ENCODE measurements around the gene DMBT1.

Gene DMBT1

DNA sequence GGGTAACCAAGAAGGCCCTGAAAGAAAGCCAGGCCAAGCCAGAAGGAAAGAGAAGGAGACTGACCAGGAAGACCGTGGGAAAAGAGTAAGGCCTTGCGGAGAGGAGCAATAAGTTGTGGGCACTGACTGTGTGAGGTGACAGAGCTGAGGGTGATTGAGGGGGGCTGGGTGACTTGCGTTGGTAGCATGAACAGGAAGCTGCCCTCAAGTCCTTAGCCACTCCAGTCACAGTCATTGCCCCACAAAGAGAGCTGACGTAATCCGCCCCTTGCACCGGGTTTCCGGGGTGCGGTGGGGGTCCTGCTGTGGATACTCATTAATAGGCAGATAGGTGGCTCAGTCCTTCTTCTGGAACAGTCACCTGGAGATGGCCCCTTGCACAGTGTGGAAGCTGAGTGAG is 16.1 kb upstream of the DMBT1 start:
- TF ChIP-seq, protein P1, sequence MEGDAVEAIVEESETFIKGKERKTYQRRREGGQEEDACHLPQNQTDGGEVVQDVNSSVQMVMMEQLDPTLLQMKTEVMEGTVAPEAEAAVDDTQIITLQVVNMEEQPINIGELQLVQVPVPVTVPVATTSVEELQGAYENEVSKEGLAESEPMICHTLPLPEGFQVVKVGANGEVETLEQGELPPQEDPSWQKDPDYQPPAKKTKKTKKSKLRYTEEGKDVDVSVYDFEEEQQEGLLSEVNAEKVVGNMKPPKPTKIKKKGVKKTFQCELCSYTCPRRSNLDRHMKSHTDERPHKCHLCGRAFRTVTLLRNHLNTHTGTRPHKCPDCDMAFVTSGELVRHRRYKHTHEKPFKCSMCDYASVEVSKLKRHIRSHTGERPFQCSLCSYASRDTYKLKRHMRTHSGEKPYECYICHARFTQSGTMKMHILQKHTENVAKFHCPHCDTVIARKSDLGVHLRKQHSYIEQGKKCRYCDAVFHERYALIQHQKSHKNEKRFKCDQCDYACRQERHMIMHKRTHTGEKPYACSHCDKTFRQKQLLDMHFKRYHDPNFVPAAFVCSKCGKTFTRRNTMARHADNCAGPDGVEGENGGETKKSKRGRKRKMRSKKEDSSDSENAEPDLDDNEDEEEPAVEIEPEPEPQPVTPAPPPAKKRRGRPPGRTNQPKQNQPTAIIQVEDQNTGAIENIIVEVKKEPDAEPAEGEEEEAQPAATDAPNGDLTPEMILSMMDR (IDR thresholded peaks at IDR 0.05; ENCODE audit: extremely low read depth, insufficient read depth, missing control alignments): no peak
- no peak for DNase-seq (ENCODE audit: low spot score)
- in situ Hi-C loops (cut with MboI; ENCODE audit: low pct_unique_long_range_greater_than_20kb, low sequenced_read_pairs, unreplicated experiment): no loop called here

DNA sequence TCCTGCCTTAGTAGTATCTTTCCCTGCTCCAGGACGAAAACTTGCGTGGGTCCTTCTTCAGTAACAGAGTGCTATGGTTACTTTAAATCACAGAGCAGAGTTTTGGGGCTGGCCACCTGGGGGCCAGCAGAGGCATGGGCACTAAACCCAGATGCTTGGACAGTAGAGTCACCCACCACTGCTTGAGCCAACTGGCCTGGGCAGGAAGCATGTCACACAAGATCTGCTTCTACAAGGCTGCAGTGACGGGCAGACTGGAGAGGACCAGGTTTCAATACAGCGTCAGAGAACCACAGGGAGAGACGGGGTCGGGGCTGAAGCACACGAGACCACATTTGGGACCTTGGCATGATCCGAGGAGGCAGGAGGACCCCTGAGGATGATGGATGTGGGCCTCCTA is 14.3 kb upstream of the DMBT1 start:
- no peak for DNase-seq (ENCODE audit: low spot score)
- in situ Hi-C loops (cut with MboI; ENCODE audit: low pct_unique_long_range_greater_than_20kb, low sequenced_read_pairs, unreplicated experiment): no loop called here
- TF ChIP-seq, protein P1 (IDR thresholded peaks at IDR 0.05; ENCODE audit: extremely low read depth, insufficient read depth, missing control alignments): no peak

DNA sequence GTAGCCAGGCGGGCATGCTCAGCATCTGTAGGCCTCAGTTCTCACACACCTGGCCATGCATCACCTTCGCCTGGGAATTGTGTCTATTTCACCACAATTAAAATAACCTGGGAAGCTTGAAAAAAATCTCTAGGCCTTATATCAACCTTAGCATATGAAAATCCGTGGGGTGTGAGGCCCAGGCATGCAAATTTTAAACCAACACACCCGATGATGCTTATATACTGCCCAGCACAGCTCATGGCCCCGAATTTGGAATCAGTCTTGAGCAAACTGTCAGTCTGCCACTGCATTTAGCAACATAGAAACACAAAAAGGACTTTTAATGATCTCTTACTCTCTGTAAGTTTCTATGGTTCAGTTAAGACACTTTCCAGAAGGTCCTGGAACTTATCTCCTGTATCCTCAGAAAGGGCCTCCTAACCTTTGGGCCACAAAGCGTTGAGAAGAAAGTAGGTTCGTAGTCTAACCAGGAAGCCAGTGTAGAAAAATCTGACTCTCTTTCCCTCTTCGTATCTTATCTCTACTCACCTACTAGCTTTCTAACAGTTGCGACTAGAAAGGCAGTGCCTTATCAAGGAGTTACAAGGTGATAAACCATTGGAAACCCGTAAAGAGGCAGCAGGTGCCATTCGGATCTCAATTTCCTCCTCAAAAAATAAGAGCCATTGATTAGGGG is 12.0 kb upstream of the DMBT1 start:
- DNase-seq (ENCODE audit: low spot score): no peak
- TF ChIP-seq, protein P1 (IDR thresholded peaks at IDR 0.05; ENCODE audit: extremely low read depth, insufficient read depth, missing control alignments): no peak
- in situ Hi-C loops (cut with MboI; ENCODE audit: low pct_unique_long_range_greater_than_20kb, low sequenced_read_pairs, unreplicated experiment): no loop called here

DNA sequence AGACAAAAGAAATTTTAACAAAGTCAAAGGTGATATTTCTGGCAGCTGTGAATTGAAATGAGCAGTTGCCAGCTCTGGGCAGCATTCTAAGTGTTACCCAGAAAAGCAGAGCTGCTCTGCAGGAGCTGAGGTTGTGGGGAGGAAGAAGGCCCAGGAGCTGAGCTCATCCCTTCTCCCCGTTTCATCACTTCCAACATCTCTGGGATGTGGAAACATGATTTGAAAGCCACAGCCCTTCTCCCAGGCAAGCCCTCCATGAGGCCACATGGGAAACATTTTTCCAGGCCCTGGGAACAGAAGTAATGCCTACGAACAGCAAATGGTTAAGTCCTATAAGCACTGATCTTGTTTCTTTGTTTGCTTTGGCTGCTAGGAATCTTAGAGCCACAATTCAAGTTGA is 10.9 kb upstream of the DMBT1 start:
- no peak for DNase-seq (ENCODE audit: low spot score)
- in situ Hi-C loops (cut with MboI; ENCODE audit: low pct_unique_long_range_greater_than_20kb, low sequenced_read_pairs, unreplicated experiment): loop anchor here (25.0 kb wide), 1 partner anchor 262 kb away; no protein-coding TSS in a partner anchor
- TF ChIP-seq, protein P1 (IDR thresholded peaks at IDR 0.05; ENCODE audit: extremely low read depth, insufficient read depth, missing control alignments): no peak

DNA sequence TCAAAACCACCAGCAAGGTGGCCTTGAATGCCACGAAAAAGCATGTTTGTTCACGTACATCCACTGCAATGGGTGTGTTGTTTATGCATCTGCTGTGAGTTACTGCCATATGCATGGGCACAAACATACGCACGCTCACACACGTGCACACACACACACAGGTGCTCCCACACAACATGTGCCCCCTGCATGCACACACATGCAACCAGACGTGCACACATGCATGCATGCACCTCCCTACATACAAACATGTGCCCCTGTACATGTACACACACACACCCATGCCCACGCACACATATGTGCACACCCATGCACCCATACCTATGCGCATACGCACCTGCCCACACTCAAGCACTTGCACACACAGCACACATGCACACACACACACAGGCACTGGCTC is 10.1 kb upstream of the DMBT1 start:
- TF ChIP-seq, protein P1 (IDR thresholded peaks at IDR 0.05; ENCODE audit: extremely low read depth, insufficient read depth, missing control alignments): no peak
- in situ Hi-C loops (cut with MboI; ENCODE audit: low pct_unique_long_range_greater_than_20kb, low sequenced_read_pairs, unreplicated experiment): loop anchor here (25.0 kb wide), 1 partner anchor 263 kb away; no protein-coding TSS in a partner anchor
- DNase-seq (ENCODE audit: low spot score): no peak

DNA sequence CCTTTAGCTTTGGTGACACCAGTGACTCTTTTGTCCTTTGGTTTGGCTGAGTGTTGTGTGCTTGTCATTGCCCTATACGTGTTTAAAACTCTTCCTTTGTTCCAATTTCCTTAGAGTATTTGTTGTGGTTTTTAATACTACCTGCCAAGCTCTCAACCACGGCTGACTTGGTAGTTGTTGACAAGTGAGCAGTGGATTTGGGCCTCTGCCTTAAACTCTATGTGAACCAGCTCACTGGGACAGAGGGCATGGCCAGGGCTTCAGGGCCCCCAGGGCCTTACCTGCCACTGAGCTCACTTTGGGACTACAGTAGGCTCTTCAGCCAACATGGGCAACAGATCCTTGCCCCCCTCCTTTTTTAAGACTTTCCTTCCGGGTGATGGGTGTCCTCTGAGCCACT is 9.6 kb upstream of the DMBT1 start:
- in situ Hi-C loops (cut with MboI; ENCODE audit: low pct_unique_long_range_greater_than_20kb, low sequenced_read_pairs, unreplicated experiment): loop anchor here (25.0 kb wide), 1 partner anchor 264 kb away; no protein-coding TSS in a partner anchor
- DNase-seq (ENCODE audit: low spot score): no peak
- TF ChIP-seq, protein P1 (IDR thresholded peaks at IDR 0.05; ENCODE audit: extremely low read depth, insufficient read depth, missing control alignments): no peak

Measured in GM13977 (cell line).